K562 (cell line): ENCODE results near the gene LGALS7B. TPM values are rescaled to one million over a fixed set of nuclear protein-coding genes. Genes with fewer than 3 reads are reported as not detected.

Experiments used
- DIDO1 ChIP-seq: fragments of 450-650 bp; IDR thresholded peaks from 2 replicates; pipeline ENCODE4 v1.6.1; 2016; ENCODE audit warnings: low read depth, missing biosample characterization, missing genetic modification characterization
- E2F3 ChIP-seq: fragments of 250-450 bp; sonication (Bioruptor Pico); IDR thresholded peaks from 2 replicates; pipeline ENCODE4 v1.4.0; 2020; ENCODE audit warnings: mild to moderate bottlenecking
- E4F1 ChIP-seq: fragments of 250-450 bp; sonication (Bioruptor Pico); IDR thresholded peaks from 2 replicates; pipeline ENCODE4 v1.5.0; 2021; ENCODE audit warnings: mild to moderate bottlenecking, borderline replicate concordance
- ILK ChIP-seq: fragments of 450-650 bp; IDR thresholded peaks from 2 replicates; pipeline ENCODE4 v1.6.1; 2016; ENCODE audit warnings: missing genetic modification characterization, low read depth, mild to moderate bottlenecking, missing compliant biosample characterization, moderate library complexity, borderline replicate concordance
- JUND ChIP-seq, 2 experiments: IDR thresholded peaks; 2 replicates in 1 of 2; 3 replicates in 1 of 2; pipeline ENCODE4 v1.6.1; 2011; ENCODE audit warnings: borderline replicate concordance in 2 of 2, low read depth in 2 of 2, low read length in 2 of 2, improper control_type of control experiment in 1 of 2, missing biosample characterization in 1 of 2, missing genetic modification characterization in 1 of 2, missing genetic modification reagents in 1 of 2
- polyA plus RNA-seq, 8 experiments: library from polyadenylated mRNA; depleted of rRNA in 4 of 8; stranded (reverse) in 5 of 8; unstranded in 3 of 8; fragments of >200 nt; fragmentation: Nextera tagmentation in 2 of 8; fragmentation: Illumina TruSeq in 1 of 8; extraction: Ambion mirVana in 2 of 8; extraction: Trizol in 1 of 8; gene quantifications; 2 replicates each; pipeline versions ENCODE4 v1.2.1 to v1.2.3, GENCODE V29; 2011 to 2014; ENCODE audit warnings: inconsistent platforms in 1 of 8, missing spikeins in 1 of 8
- total RNA-seq, 7 experiments: library from RNA; depleted of rRNA in 6 of 7; stranded (reverse); fragments of >200 nt in 6 of 7; fragmentation: Illumina TruSeq in 2 of 7; extraction: Trizol in 2 of 7; gene quantifications; 2 replicates each; pipeline versions ENCODE4 v1.2.1 to v1.2.3, GENCODE V29; 2011 to 2021; ENCODE audit warnings: low replicate concordance in 1 of 7
- TF ChIP-seq, protein P1 (sequence below), 2 experiments: fragments of 450-650 bp; IDR thresholded peaks; 2 replicates each; pipeline ENCODE4 v1.6.1; 2018; ENCODE audit warnings: mild to moderate bottlenecking in 2 of 2, low read depth in 1 of 2; ENCODE audit not compliant: partially characterized antibody in 2 of 2
- TF ChIP-seq, protein P2 (sequence below): fragments of 250-450 bp; sonication (Bioruptor Pico); IDR thresholded peaks from 2 replicates; pipeline ENCODE4 v1.5.0; 2021

Gene LGALS7B
- total and polyA plus RNA-seq, 9 of the 15 experiments (the other 6 are each of a cell fraction or from before 2014, with no cell fraction given), result not detected

GRCh38 chr19:38831142-38831605 is 42.2 kb downstream of the LGALS7B start (continued):
- TF ChIP-seq, protein P1, sequence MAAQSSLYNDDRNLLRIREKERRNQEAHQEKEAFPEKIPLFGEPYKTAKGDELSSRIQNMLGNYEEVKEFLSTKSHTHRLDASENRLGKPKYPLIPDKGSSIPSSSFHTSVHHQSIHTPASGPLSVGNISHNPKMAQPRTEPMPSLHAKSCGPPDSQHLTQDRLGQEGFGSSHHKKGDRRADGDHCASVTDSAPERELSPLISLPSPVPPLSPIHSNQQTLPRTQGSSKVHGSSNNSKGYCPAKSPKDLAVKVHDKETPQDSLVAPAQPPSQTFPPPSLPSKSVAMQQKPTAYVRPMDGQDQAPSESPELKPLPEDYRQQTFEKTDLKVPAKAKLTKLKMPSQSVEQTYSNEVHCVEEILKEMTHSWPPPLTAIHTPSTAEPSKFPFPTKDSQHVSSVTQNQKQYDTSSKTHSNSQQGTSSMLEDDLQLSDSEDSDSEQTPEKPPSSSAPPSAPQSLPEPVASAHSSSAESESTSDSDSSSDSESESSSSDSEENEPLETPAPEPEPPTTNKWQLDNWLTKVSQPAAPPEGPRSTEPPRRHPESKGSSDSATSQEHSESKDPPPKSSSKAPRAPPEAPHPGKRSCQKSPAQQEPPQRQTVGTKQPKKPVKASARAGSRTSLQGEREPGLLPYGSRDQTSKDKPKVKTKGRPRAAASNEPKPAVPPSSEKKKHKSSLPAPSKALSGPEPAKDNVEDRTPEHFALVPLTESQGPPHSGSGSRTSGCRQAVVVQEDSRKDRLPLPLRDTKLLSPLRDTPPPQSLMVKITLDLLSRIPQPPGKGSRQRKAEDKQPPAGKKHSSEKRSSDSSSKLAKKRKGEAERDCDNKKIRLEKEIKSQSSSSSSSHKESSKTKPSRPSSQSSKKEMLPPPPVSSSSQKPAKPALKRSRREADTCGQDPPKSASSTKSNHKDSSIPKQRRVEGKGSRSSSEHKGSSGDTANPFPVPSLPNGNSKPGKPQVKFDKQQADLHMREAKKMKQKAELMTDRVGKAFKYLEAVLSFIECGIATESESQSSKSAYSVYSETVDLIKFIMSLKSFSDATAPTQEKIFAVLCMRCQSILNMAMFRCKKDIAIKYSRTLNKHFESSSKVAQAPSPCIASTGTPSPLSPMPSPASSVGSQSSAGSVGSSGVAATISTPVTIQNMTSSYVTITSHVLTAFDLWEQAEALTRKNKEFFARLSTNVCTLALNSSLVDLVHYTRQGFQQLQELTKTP (IDR thresholded peaks at IDR 0.05; ENCODE audit: low read depth in 1 of 2, partially characterized antibody in 2 of 2), result no peak
- no peak for TF ChIP-seq E4F1 (CRISPR knock-in tag)
- TF ChIP-seq ILK, result no peak
- 0 out of 2 replicates have a peak, but pooled peaks have one; percentile 14 for TF ChIP-seq DIDO1
- TF ChIP-seq E2F3 (CRISPR knock-in tag), result 0 out of 2 replicates have a peak, but pooled peaks have one; percentile 21
- TF ChIP-seq, protein P2, sequence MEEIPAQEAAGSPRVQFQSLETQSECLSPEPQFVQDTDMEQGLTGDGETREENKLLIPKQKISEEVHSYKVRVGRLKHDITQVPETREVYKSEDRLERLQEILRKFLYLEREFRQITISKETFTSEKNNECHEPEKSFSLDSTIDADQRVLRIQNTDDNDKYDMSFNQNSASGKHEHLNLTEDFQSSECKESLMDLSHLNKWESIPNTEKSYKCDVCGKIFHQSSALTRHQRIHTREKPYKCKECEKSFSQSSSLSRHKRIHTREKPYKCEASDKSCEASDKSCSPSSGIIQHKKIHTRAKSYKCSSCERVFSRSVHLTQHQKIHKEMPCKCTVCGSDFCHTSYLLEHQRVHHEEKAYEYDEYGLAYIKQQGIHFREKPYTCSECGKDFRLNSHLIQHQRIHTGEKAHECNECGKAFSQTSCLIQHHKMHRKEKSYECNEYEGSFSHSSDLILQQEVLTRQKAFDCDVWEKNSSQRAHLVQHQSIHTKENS (CRISPR knock-in tag), result no peak
- TF ChIP-seq JUND (IDR thresholded peaks at IDR 0.05; ENCODE audit: borderline replicate concordance, low read depth, low read length), result no peak
- no peak; the same call in 2 of the 3 replicates for TF ChIP-seq JUND (tag; IDR thresholded peaks at IDR 0.05; ENCODE audit: borderline replicate concordance, low read depth, low read length)
